Ishikawa (cell line): ENCODE data around the gene C3orf18.

ENCODE experiments used
- TAF1 ChIP-seq: IDR thresholded peaks from 2 replicates; pipeline ENCODE4 v1.6.1; 2012; ENCODE audit warnings: low read depth, mild to moderate bottlenecking
- YY1 ChIP-seq: IDR thresholded peaks from 2 replicates; pipeline ENCODE4 v1.6.1; 2012; ENCODE audit warnings: low read depth
- TF ChIP-seq, protein P1 (sequence below): IDR thresholded peaks from 2 replicates; pipeline ENCODE4 v1.6.1; 2012; ENCODE audit warnings: low read depth, mild to moderate bottlenecking

DNA sequence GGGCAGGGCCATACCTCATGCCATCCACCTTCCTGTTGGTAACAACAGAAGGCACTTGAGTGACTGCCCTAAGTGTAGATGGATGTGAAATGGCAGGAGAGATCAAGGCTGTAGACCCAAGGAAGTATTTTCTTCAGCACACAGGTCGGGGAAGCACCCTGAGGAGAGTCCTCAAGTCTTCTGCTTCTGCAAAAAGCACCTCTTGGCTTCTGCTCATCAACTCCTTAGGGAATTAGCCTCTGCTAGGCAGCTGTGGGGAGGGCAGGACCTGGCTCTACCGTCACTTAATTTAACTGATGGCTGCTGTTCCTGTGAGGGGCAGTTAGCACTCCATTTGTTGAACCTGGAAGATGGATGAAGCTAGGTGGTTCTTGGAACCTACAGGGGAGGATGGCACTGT lies 57.2 kb downstream of the C3orf18 start:
- TF ChIP-seq, protein P1, sequence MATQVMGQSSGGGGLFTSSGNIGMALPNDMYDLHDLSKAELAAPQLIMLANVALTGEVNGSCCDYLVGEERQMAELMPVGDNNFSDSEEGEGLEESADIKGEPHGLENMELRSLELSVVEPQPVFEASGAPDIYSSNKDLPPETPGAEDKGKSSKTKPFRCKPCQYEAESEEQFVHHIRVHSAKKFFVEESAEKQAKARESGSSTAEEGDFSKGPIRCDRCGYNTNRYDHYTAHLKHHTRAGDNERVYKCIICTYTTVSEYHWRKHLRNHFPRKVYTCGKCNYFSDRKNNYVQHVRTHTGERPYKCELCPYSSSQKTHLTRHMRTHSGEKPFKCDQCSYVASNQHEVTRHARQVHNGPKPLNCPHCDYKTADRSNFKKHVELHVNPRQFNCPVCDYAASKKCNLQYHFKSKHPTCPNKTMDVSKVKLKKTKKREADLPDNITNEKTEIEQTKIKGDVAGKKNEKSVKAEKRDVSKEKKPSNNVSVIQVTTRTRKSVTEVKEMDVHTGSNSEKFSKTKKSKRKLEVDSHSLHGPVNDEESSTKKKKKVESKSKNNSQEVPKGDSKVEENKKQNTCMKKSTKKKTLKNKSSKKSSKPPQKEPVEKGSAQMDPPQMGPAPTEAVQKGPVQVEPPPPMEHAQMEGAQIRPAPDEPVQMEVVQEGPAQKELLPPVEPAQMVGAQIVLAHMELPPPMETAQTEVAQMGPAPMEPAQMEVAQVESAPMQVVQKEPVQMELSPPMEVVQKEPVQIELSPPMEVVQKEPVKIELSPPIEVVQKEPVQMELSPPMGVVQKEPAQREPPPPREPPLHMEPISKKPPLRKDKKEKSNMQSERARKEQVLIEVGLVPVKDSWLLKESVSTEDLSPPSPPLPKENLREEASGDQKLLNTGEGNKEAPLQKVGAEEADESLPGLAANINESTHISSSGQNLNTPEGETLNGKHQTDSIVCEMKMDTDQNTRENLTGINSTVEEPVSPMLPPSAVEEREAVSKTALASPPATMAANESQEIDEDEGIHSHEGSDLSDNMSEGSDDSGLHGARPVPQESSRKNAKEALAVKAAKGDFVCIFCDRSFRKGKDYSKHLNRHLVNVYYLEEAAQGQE = no peak
- no peak for TF ChIP-seq TAF1
- no peak for TF ChIP-seq YY1
